ENCODE data around the gene PTPRE. TPM values are rescaled to one million over a fixed set of nuclear protein-coding genes. Genes with fewer than 3 reads are reported as not detected.

PTPRE gene
- total and polyA plus RNA-seq, 2 donors from 2014 or later, result 1.1 to 25.7 TPM

DNA sequence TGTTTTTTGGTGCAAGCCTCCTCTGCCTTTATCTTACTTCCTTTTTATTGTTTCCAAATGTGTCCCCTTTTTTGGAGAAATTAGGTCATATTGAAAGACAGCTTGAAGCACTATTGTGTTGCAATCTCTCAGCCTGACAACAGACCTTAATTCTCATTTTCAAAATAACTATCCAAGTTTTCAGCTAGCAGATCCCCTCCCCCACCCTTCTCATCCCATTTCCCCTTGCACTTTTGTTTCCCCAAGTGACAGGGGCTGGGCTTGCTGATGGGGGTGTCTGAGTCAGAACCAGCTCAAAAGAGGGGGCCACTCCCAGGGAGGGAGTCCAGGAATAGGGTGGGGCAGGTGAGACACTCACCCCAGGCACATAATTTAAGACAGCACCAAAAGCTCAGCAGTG lies 144.0 kb downstream of the PTPRE start:
- peaks cover 0 to 7% (median 5%) of the 10 kb centered on the region in 3 donors for H3K4me1 ChIP-seq (ENCODE audit: control insufficient read depth in 2 of 3, insufficient read depth in 2 of 3, low read depth in 1 of 3, low read length in 3 of 3)

DNA sequence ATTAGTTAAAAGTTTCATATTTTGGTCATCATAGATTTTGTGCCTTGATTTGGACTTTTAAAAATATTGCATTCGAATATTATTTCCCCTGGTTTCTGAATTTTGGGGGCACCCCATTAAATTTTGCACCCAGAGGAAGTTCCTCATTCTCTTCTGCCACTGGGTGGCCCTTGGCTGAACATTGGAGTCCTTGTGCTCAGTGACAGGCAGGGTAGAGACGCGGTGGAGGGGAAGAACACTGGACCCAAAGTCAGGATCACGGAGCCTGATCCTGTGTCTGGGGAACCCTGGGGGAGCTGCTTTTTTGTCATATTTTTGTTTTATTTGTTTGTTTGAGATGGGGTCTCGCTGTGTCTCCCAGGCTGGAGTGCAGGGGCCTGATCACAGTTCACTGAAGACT lies 144.6 kb downstream of the PTPRE start:
- DNase-seq (peak in 1 of 5 donors; percentile 29), FAIRE-seq (no peak)
- Histone ChIP-seq H3K4me3 (ENCODE audit: low read length in 3 of 3) (no peak overlapping the region), H3K27me3 (ENCODE audit: control insufficient read depth, insufficient read depth, low read length) (no peaks in the 10 kb centered on the region), H3K9ac (ENCODE audit: low read length in 3 of 3) (no peak overlapping the region), H3K36me3 (ENCODE audit: control insufficient read depth in 2 of 3, insufficient read depth in 3 of 3, low read length in 3 of 3) (no peaks in the 10 kb centered on the region), H3K4me1 (ENCODE audit: control insufficient read depth in 2 of 3, insufficient read depth in 2 of 3, low read depth in 1 of 3, low read length in 3 of 3) (peaks cover 0 to 7% (median 5%) of the 10 kb centered on the region in 3 donors), H3K27ac (ENCODE audit: low read depth in 2 of 2, low read length in 2 of 2) (no peak overlapping the region), H3K9me3 (ENCODE audit: control insufficient read depth in 2 of 3, insufficient read depth in 1 of 3, low read length in 3 of 3) (no peaks in the 10 kb centered on the region)
- intact Hi-C loops (cut with DNase I), result no loop called here
- TF ChIP-seq, protein P1, sequence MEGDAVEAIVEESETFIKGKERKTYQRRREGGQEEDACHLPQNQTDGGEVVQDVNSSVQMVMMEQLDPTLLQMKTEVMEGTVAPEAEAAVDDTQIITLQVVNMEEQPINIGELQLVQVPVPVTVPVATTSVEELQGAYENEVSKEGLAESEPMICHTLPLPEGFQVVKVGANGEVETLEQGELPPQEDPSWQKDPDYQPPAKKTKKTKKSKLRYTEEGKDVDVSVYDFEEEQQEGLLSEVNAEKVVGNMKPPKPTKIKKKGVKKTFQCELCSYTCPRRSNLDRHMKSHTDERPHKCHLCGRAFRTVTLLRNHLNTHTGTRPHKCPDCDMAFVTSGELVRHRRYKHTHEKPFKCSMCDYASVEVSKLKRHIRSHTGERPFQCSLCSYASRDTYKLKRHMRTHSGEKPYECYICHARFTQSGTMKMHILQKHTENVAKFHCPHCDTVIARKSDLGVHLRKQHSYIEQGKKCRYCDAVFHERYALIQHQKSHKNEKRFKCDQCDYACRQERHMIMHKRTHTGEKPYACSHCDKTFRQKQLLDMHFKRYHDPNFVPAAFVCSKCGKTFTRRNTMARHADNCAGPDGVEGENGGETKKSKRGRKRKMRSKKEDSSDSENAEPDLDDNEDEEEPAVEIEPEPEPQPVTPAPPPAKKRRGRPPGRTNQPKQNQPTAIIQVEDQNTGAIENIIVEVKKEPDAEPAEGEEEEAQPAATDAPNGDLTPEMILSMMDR (IDR thresholded peaks at IDR 0.05; ENCODE audit: borderline replicate concordance, extremely low read depth, insufficient read depth), result no peak

More for the DNA sequence above, 144.0 kb downstream of the PTPRE start:
- DNase-seq (peak in 1 of 5 donors; percentile 27), FAIRE-seq (no peak)
- TF ChIP-seq, protein P1 (IDR thresholded peaks at IDR 0.05; ENCODE audit: borderline replicate concordance, extremely low read depth, insufficient read depth), result no peak
- Histone ChIP-seq H3K9me3 (ENCODE audit: control insufficient read depth in 2 of 3, insufficient read depth in 1 of 3, low read length in 3 of 3) (no peaks in the 10 kb centered on the region), H3K27ac (ENCODE audit: low read depth in 2 of 2, low read length in 2 of 2) (no peak overlapping the region), H3K27me3 (ENCODE audit: control insufficient read depth, insufficient read depth, low read length) (no peaks in the 10 kb centered on the region), H3K4me3 (ENCODE audit: low read length in 3 of 3) (no peak overlapping the region), H3K9ac (ENCODE audit: low read length in 3 of 3) (no peak overlapping the region), H3K36me3 (ENCODE audit: control insufficient read depth in 2 of 3, insufficient read depth in 3 of 3, low read length in 3 of 3) (no peaks in the 10 kb centered on the region)
- intact Hi-C loops (cut with DNase I), result no loop called here

DNA sequence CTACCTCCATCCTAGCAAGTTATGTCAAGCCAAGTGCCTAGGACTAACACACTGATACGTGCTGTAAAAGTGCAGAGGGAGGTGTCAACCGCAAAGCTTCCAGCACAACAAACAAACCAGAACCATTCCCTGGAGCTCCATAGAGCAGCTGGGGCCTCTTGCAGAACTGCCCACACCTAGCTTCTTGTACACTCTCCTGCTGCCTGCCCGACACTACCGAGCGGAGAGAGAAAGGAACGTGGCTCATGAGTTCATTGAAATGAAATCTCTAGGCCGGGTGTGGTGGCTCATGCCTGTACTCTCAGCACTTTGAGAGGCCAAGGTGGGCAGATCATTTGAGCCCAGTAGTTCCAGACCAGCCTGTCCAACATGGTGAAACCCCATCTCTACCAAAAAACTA lies 145.8 kb downstream of the PTPRE start:
- intact Hi-C loops (cut with DNase I), result no loop called here
- Histone ChIP-seq H3K27me3 (ENCODE audit: control insufficient read depth, insufficient read depth, low read length) (no peaks in the 10 kb centered on the region), H3K36me3 (ENCODE audit: control insufficient read depth in 2 of 3, insufficient read depth in 3 of 3, low read length in 3 of 3) (no peaks in the 10 kb centered on the region), H3K9me3 (ENCODE audit: control insufficient read depth in 2 of 3, insufficient read depth in 1 of 3, low read length in 3 of 3) (no peaks in the 10 kb centered on the region), H3K9ac (ENCODE audit: low read length in 3 of 3) (no peak overlapping the region), H3K27ac (ENCODE audit: low read depth in 2 of 2, low read length in 2 of 2) (no peak overlapping the region), H3K4me1 (ENCODE audit: control insufficient read depth in 2 of 3, insufficient read depth in 2 of 3, low read depth in 1 of 3, low read length in 3 of 3) (peaks cover 0 to under 1% (median 0%) of the 10 kb centered on the region in 3 donors), H3K4me3 (ENCODE audit: low read length in 3 of 3) (no peak overlapping the region)
- TF ChIP-seq, protein P1 (IDR thresholded peaks at IDR 0.05; ENCODE audit: borderline replicate concordance, extremely low read depth, insufficient read depth), result no peak
- DNase-seq (no peak), FAIRE-seq (no peak)

DNA sequence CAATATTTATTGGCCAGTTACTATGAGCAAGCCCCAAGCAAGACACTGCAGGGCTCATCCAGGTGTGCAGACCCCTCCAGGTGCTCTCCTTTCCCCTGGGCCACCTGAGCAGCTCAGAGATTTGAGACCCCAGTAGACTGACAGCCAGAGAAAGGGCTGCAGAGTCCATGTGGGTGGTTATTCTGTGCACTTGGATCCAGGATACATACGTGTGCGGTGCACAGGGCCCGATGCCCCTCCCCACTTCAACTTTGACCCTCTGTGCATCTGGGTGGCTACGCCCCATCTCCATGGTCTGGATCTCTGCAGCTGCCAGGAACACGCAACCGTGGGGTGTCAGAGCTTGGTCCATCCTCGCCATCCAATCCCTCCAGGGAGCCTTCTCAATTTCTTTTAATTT lies 146.5 kb downstream of the PTPRE start:
- H3K36me3 ChIP-seq (ENCODE audit: control insufficient read depth in 2 of 3, insufficient read depth in 3 of 3, low read length in 3 of 3), result no peaks in the 10 kb centered on the region
- H3K27me3 ChIP-seq (ENCODE audit: control insufficient read depth, insufficient read depth, low read length), result no peaks in the 10 kb centered on the region
- no peak overlapping the region for H3K27ac ChIP-seq (ENCODE audit: low read depth in 2 of 2, low read length in 2 of 2)
- DNase-seq, result peak in 1 of 5 donors; percentile 45
- H3K4me3 ChIP-seq (ENCODE audit: low read length in 3 of 3), result no peak overlapping the region
- intact Hi-C loops (cut with DNase I), result no loop called here
- TF ChIP-seq, protein P1 (IDR thresholded peaks at IDR 0.05; ENCODE audit: borderline replicate concordance, extremely low read depth, insufficient read depth), result no peak
- FAIRE-seq, result no peak
- H3K4me1 ChIP-seq (ENCODE audit: control insufficient read depth in 2 of 3, insufficient read depth in 2 of 3, low read depth in 1 of 3, low read length in 3 of 3), result no peaks in the 10 kb centered on the region
- H3K9ac ChIP-seq (ENCODE audit: low read length in 3 of 3), result no peak overlapping the region
- no peaks in the 10 kb centered on the region for H3K9me3 ChIP-seq (ENCODE audit: control insufficient read depth in 2 of 3, insufficient read depth in 1 of 3, low read length in 3 of 3)
